Measurements from ENCODE around the gene CSNK1D.

CSNK1D gene

GRCh38 chr17:82238472-82239201 lies 34.9 kb downstream of the CSNK1D start:
- peak overlapping the region; percentile 58 for H3K27ac ChIP-seq (ENCODE audit: extremely low read depth, low read depth, low read length)
- ChIA-PET CTCF (interaction anchor here (0.9 to 2.4 kb wide), 5 partner anchors 10 to 208 kb away, joined by 3 to 10 read pairs (median 8); partner anchors contain the start of gene SLC16A3), POLR2A (interaction anchor here (1.0 to 2.4 kb wide), 2 partner anchors 50 to 54 kb away, joined by 3 to 9 read pairs; no protein-coding TSS in a partner anchor)
- no peak overlapping the region for H3K4me3 ChIP-seq (ENCODE audit: low read depth, low read length)
- peaks cover 0 to 42% of the 10 kb centered on the region in 2 experiments; a peak in 1 of 3 replicates for H3K36me3 ChIP-seq (ENCODE audit: control insufficient read depth in 2 of 2, insufficient read depth in 1 of 2, low read length in 2 of 2)
- peaks cover 15% of the 10 kb centered on the region for H3K4me1 ChIP-seq (ENCODE audit: control insufficient read depth, insufficient read depth, low read length)
- H3K9me3 ChIP-seq (ENCODE audit: control insufficient read depth, insufficient read depth, low read depth, low read length), result no peaks in the 10 kb centered on the region
- TF ChIP-seq ZNF561 (tag by site-specific recombination; IDR thresholded peaks at IDR 0.05; ENCODE audit: borderline replicate concordance) (no peak), GLI4 (tag by site-specific recombination; IDR thresholded peaks at IDR 0.05) (no peak), ZNF398 (tag by site-specific recombination; IDR thresholded peaks at IDR 0.05) (no peak), ZNF341 (tag by site-specific recombination; IDR thresholded peaks at IDR 0.05; ENCODE audit: low read depth) (peak; percentile 100), ZNF10 (tag by site-specific recombination; IDR thresholded peaks at IDR 0.05) (peak; percentile 73; the same call in 1 of the 2 replicates), ZNF416 (tag by site-specific recombination; IDR thresholded peaks at IDR 0.05) (no peak), ZNF24 (tag by site-specific recombination; IDR thresholded peaks at IDR 0.05) (no peak), ZNF211 (tag by site-specific recombination; IDR thresholded peaks at IDR 0.05; ENCODE audit: low read depth) (no peak), ZNF549 (tag by site-specific recombination; IDR thresholded peaks at IDR 0.05) (no peak), ZNF571 (tag by site-specific recombination; IDR thresholded peaks at IDR 0.05) (no peak), ZNF280D (tag by site-specific recombination; IDR thresholded peaks at IDR 0.05) (no peak), SP2 (tag by site-specific recombination; IDR thresholded peaks at IDR 0.05) (peak; percentile 81), ZNF692 (tag by site-specific recombination; IDR thresholded peaks at IDR 0.05) (no peak), ZNF785 (tag by site-specific recombination; IDR thresholded peaks at IDR 0.05) (no peak), PATZ1 (tag by site-specific recombination; IDR thresholded peaks at IDR 0.05) (peak; percentile 82), ZNF473 (tag by site-specific recombination; IDR thresholded peaks at IDR 0.05) (no peak), ZNF248 (tag by site-specific recombination; IDR thresholded peaks at IDR 0.05) (no peak), ZFP69B (tag by site-specific recombination; IDR thresholded peaks at IDR 0.05) (no peak), ZNF121 (tag by site-specific recombination; IDR thresholded peaks at IDR 0.05) (no peak), ZBTB7A (tag by site-specific recombination; IDR thresholded peaks at IDR 0.05; ENCODE audit: low read depth) (no peak), ZSCAN18 (tag by site-specific recombination; IDR thresholded peaks at IDR 0.05) (no peak), ZNF776 (tag by site-specific recombination; IDR thresholded peaks at IDR 0.05; ENCODE audit: borderline replicate concordance) (no peak), ZNF548 (tag by site-specific recombination; IDR thresholded peaks at IDR 0.05) (no peak), ZNF639 (tag by site-specific recombination; IDR thresholded peaks at IDR 0.05) (no peak), ZNF169 (tag by site-specific recombination; IDR thresholded peaks at IDR 0.05) (no peak)
